GM21786 (cell line): ENCODE measurements around the gene NUF2.
"Not testable (repeated sequence)": the region's sequence is repeated elsewhere in the genome, so short reads cannot be mapped to it uniquely, and the experiment has no call there.

Experiments used
- ATAC-seq: cut with Tn5 transposase; IDR thresholded peaks from one replicate; pipeline ENCODE4 v1.9.1; 2021; ENCODE audit not compliant: unreplicated experiment

The NUF2 gene

DNA sequence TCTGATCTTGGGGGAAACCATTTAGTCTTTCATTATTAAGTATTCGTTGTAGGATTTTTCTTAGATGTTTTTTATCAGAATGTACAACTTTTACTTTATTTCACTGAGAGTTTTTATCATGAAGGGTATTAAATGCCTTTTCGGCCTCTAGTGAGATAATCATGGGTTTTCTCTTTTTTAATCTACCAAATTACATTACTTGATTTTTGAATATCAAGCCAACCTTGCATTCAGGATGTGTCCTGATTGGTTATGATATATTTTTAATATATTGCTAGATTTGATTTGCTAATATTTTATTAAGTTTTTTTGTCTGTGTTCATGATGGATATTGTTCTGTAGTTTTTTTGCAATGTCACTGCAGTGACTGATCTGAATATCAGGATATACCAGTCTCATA, 9.4 kb downstream of the NUF2 start:
- ATAC-seq, result no peak

DNA sequence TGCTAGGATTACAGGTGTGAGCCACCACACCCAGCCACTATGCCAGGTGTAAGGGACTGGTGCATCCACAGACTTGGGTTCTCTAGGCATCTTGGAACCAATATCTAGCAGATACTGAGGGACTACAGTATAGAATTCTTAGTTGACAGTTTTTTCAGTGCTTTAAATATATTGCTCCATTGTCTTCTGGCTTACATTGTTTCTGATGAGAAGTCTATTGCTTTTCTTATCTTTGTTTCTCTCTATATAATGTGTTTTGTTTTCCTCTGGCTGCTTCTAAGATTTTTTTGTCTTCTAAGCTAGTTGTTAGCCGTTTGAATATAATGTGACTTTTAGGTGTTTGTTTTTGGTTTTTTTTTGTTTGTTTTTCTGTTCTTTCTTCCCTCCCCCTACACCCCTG, 13.5 kb downstream of the NUF2 start:
- no peak for ATAC-seq

DNA sequence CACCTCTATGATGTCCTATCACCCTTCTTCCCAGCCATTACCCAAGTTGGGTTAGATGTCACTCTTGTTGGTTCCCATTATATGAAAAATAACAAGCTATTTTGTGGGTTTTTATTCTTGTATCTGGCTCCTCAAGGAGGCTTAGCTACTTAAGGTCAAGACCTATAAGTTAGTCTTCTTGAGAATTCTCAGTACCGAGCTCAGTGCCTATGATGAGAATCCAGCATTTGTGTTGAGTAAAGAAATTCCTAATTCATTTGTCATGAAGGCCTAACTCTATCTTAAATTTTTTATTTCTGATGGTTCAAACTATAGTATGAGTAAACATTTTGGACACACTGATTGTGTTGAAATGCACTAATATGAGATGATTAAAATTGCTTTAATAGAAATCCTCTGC, 15.9 kb downstream of the NUF2 start:
- ATAC-seq, result no peak

DNA sequence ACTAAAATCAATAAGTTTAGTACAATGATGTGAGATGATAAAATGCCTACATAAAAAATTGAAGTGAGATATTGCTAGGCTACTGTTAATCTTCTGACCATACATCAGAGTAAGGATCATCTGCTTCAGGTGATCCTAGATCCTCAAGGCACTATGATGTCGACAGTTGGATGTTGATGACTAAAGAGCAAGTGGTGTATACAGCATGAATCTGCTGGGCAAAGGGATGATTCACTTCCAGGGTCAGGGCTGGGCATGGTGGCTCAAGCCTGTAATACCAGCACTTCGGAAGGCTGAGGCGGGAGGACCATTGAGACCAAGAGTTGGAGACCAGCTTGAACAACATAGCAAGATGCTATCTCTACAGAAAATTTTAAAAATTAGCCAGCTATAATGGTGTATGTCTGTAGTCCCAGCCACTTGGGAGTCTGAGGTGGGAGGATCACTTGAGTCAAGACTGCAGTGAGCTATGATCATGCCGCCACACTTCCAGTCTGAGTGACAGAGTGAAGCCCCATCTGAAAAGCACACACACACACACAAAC, 24.6 kb downstream of the NUF2 start:
- no peak for ATAC-seq

DNA sequence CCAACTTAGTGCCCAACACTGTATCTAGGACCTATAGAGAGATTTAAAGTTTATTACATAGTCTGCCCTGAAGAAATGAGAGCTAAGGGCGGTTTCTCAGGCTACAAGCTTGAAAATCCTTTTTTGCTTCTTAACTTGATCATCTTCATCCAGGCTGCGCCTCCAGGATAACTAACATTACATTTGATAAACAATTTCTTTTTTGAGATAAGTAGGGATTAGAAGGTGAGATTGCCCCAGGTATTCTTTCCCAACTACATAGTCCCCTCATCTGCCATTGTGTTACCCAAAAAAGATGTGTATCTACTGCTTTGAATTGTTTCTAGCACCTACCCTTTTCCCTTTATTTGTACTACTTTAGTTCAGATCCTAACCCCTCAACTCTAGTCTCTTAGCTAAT, 25.4 kb downstream of the NUF2 start:
- ATAC-seq, result no peak

DNA sequence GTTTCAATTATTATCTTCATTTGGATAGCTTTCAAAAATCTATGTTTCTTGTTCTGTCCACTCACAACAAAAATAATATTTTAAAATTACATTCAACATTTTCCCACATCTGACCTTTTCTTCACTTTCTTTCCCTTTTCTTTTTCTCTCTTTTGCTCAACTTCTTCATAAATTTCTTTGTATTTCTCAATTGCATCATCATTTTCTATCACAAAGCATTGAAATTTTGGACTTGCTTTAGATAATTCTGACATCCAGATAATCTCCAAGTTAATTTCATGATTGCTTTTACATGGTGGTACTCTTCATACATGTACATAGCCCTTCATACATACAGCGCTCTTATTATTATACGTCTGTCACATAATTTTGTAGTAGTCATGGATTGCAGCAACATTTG, 30.2 kb downstream of the NUF2 start:
- ATAC-seq, result no peak

DNA sequence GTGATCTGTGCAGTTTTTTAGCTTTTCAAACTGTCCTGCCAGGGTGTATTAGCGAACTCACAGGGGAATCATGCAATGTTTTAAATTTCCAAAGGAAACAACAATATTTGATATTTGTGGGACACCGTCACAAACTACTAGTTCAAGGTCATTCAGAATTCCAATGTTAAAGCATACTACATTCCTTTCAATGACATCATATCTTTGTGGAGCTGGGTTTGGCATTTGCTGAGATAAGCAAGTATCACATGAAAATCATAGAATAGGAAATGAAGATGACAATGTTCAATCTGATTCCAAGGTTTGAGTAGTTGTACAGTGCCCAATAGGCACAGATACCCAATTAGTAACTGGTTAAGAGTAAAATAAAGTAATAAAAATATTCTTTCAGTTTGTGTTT, 35.6 kb downstream of the NUF2 start:
- no peak for ATAC-seq

DNA sequence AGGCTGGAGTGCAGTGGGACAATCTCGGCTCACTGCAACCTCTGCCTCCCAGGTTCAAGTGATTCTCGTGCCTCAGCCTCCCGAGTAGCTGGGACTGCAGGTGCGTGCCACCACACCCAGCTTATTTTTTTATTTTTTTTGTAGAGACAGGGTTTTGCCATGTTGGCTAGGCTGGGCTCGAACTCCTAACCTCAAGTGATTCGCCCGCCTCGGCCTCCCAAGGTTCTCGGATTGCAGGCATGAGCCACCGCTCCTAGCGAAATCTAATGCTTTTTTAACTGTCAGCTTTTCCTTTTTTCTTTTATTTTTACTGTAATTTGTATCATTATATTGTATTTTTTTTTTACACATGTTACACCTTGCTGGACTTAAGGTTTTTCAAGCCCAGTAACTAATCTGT, 36.4 kb downstream of the NUF2 start:
- not testable (repeated sequence) for ATAC-seq

DNA sequence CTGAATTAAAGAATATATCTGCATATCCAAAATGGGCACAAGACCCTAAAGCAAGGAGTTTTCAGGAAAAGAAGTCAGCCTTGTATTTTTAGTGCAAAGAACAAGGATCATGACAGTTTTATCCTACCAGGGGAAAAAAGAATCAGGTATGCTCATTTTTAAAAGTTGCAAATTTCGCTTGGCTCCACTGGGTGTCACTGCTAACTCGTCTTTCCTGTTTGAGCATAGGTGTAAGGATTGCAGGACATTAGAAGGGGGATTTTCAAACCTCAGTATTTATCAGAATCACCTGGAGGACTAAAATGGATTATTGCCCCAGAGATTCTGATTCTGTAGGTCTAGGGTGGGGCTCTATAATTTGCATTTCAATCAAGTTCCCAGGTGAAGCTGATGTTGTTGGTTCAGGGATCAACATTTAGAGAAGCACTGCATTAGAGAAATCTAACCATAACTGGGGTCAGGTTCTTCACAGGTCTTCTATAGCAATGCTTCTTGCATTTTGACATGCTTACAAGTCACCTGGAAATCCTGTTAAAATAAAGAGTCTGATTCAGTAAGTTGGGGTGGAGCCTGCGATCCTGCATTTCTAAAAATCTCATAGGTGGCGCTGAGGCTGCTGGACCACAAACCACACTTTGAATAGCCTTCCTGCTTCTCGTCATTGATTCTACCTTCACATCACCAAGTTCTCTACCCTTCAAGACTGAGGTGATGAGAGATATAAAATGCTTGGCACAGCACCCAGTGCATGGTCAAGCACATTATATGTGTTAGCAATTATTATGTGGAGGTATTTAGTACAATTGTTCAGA, 39.6 kb downstream of the NUF2 start:
- no peak for ATAC-seq

DNA sequence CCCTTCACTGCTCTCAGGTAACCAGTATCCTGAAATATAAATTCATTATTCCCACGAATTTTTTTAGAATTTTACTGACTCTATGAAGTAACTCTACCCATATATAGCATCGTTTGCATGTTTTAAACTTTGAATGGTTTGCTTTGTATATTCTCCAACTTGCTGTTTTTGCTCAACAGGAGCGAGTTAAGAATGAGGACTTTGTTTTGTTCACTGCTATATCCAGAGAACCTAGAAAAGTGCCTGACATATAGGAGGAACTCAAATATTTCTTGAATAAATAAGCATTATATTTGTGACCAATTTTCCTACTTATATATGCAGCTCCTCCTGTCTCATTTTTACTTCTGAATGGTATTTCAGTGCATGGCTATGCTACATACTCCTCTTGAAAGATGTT, 43.4 kb downstream of the NUF2 start:
- ATAC-seq, result no peak

DNA sequence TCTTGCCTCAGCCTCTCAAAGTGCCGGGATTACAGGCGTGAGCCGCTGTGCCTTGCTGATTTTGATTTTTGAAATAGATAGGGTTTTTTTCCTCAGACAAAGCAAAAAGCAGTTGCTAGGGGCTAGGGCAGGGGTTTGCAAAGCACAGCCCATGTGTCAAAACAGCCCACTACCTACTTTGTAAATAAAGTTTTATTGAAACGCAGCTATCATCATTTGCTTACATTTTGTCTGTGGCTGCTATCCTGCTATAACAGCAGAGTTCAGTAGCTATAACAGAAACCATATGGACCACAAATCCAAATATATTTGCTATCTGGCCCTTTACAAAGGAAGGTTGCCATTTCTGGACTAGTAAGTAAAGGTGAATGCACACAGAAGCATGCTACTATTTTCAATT, 44.8 kb downstream of the NUF2 start:
- no peak for ATAC-seq

DNA sequence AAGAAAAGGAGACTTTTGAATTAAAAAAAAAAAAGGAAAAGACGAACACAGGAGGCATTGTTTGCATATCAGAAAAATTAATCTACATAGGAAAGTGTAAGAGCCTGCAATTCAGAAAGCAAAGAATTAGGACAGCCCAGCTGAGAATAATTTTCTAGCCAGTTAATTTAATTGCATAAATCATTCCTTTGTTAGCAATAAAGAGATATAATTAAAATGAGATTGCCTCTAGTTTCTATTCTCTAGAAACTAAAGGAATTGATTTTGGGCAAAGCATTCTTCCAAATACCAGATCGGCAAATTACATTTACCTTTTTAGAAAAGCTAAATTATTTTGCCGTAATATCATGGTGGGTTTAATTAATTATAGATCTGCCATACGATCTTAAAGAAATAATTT, 46.0 kb downstream of the NUF2 start:
- ATAC-seq, result no peak

DNA sequence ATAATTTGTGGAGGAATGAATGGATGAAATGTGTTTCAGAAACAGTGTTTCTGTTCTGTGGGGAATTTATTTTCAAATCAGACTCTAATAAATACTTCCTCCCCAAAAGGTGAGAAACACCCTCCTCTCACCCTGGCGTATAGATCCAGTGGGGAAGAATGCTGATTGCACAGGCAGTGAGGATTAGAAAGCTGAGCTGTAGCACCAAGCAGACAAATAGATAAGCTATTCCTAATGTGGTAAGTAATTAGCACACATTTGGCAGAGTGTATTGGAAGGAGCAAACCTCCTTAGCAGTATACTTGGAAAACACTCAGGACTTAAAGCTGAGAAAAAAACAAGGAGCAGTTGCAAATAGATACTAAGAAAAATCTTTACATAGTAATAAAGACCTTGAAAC, 50.8 kb downstream of the NUF2 start:
- no peak for ATAC-seq

DNA sequence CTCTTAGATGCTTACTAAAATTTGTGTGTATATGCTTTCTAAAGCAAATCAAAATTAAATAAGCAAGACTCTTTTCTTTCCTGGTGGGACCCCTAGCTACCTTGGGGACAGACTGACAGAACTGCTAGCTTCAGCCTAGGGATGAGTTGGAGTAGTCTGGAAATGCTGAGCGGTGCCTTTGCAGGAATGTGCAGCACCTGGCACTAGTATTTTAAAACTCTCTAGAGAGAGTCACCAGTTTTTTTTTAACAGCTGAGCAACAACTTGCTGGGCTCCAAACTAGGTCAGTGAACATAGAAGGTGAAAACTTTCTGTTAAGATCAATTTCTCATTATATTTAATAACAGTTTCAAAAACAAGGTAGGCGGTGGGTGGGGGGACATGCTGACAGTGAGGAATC, 56.8 kb downstream of the NUF2 start:
- no peak for ATAC-seq

DNA sequence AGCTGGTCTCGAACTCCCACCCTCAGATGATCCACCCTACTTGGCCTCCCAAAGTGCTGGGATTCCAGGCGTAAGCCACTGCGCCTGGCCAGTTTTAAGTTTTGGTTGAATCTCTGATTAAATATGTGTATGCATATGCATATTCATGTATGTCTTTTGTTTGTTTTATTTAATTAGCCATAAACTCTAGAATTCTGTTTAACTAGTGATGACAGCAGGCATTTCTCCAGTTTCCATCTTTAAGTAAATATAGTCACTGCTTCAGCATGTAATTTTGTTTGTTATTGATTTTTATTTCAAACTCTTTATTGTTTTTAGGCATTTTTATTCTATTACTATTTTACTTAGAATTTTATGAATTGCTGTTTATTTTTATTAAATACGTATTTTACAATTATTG, 58.0 kb downstream of the NUF2 start:
- ATAC-seq, result no peak

DNA sequence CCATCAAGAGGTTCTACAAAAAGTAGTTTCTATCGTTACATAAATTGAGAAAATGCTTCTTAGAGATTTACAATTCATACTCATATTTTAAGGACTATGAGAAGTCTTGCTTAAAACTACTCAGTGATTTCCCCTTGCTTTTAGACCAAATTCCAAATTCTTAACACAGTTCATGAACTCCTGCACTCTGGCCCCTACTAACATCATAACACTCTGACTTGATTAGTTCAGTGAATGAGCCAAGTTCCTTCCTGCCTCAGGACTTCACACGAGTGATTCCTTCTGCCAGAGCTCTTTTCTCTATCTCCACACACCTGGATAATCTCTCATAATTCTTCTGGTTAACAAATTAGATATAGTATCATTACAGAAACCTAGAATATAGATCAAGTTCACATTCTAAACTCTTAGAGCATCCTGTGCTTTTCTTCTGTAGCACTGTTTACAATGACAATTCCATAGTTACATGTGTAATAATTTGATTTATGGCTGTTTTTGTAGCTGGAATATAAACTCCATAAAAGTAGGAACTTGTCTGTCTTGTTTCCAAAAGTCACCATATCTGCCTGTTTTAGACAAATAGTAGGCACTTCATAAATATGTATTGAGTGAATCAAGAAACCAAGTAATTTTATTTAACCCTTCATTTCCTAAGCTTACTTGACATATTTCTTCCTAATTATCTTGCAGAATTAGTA, 59.9 kb downstream of the NUF2 start:
- no peak for ATAC-seq

DNA sequence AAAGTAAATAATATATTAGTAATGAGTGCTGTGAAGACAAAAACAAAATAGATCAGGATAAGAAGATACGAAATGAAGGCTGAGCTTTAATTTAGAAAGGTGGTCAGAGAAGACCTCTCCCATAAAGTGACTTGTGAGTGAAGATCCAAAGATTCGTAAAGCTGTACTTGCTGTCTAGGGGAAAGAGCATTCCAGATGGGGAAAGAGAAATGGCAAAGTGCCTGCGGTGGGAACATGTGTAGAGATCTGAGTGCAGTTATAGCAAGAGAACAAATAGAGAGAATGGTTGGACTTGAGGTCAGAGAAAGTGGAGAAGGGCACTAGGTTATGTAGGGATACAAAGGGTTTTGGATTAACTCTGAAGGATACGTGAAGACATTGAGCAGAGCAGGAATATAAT, 60.6 kb downstream of the NUF2 start:
- ATAC-seq, result no peak

DNA sequence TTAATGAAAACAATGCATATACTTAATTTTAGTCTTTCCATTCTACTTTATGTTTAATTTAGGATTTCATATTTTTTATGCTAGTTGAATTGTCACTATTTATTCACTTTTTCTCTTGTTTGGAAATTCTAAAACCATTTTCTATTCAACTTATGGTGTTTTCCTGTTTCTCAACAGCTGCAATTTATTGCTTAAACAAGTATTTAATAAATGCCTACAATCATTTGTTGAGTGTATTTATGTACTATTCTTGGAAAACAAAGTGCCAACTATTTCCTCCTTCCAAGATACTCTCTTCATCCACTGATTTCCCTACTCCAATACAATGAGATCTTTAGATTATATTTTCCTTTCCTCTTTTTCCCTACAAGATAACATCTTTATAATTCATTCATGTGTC, 65.4 kb downstream of the NUF2 start:
- no peak for ATAC-seq

DNA sequence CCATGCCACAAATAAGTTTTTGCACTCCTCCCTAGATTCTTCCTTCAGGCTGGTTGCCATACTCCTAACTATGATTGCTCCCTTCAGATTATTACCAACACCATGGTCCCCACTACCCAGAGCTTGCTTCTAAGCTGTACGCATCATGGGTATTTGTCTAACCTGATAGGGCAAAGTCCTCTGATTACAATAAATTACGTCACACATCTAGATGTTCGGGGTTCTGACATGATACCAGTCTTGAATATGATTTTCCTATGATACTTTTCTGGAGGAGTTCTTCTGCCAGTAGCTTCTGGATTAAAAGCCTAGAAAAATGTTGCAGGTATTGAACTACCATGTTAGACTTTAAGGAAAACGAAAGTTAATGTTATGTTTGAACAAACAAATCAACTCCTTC, 67.2 kb downstream of the NUF2 start:
- ATAC-seq, result no peak

DNA sequence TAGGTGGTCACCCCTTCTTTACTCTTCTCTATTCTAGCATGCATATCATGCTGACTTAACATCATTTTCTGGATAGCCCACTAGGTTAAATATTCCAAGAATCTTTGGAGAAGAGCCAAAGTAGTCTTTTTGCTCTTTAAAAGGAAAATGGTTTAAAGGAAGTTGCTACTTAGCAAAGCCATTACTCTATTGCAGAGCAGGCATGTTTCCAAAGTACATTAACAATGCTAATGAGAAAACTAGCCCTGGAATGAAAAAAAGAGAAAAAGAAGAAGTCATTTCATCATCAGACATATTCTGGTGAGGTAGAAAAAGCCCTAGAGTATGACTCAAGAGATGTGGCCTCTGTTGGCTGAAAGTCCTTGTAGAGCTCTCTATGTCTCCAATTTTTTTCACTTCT, 74.0 kb downstream of the NUF2 start:
- ATAC-seq, result no peak

DNA sequence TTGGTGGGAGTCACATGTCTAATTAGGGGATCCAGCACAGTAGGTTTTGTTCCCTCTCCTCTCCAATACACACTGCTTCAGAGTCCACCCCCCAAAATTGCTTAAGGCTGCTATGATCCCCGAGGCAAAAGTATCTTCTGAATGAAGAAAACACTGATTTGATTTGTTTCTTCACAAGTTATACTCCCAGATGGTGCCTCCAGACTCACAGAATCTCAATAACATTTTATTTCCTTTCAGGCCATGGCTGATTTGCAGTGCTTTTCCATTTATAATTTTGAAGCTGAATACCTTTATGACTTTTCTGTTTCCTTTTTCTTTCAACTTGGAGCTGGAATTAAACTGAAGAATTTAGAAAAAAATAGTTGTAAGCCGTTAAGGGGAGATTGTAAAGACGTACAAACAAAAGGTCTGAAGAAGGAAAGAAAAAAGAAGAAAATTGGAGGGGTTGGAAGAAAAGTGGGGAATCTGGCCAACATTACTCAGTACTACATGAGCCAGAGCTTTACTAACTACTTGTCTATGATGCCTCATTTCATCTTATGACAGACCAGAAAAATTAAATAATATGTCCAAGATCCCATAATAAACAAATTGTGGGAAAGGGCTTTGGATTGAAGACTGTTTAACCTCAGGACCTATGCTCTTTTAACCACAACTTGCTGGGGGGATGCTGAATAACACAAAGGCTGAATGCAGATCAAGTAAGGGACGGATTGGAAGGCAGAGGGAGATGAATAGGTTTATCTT, 75.9 kb downstream of the NUF2 start:
- ATAC-seq, result no peak

DNA sequence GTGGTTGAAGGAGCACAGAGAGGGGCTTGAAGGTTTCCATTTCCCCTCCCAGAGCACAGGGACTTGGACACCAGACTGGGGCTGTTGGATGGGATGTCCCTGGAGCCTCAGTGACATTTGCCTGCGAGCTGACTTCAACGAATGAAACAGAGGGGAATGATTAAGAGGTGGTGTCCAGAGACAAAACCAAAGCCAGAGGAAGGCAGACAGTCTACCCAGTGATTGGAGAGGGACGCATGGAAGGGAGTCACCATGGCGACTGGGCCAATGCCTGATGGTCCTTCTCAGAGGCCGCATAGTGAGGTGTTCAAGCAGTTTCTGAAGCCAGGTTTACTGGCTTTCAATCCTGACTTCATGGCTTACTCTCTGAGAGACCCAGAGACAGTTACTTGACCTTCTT, 77.2 kb downstream of the NUF2 start:
- no peak for ATAC-seq
